SK-N-MC (cell line): Measurements from ENCODE around the gene SMYD2.

Source experiments
- DNase-seq: peaks from one replicate; pipeline ENCODE4 v3.0.0-alpha.2; 2011; ENCODE audit warnings: low read depth, low spot score
- H3K27ac ChIP-seq: fragments of 200-600 bp; sonication (generic); 2 replicates; pipeline ENCODE4 v1.5.1; 2016; ENCODE audit warnings: mixed run types
- H3K36me3 ChIP-seq: fragments of 200-600 bp; sonication (generic); 2 replicates; pipeline ENCODE4 v1.6.1; 2017; ENCODE audit warnings: antibody characterized with exemption, low read length, mixed read lengths; ENCODE audit not compliant: insufficient read depth
- H3K4me3 ChIP-seq: fragments of 200-600 bp; sonication (generic); 2 replicates; pipeline ENCODE4 v1.5.1; 2016
- H3K9ac ChIP-seq: fragments of 200-600 bp; sonication (generic); 2 replicates; pipeline ENCODE4 v1.8.0; 2017; ENCODE audit warnings: mixed run types, mixed read lengths; ENCODE audit not compliant: insufficient read length
- H3K9me3 ChIP-seq: fragments of 200-600 bp; sonication (generic); 2 replicates; pipeline ENCODE4 v1.6.1; 2017; ENCODE audit warnings: low read depth, mild to moderate bottlenecking, antibody characterized with exemption, low read length, moderate library complexity, mixed read lengths
- EZH2 ChIP-seq: fragments of 200-600 bp; sonication (generic); IDR thresholded peaks from one replicate; pipeline ENCODE4 v1.6.1; 2017; ENCODE audit warnings: antibody characterized with exemption
- FOXP2 ChIP-seq: optimal IDR thresholded peaks from 2 replicates; pipeline ENCODE3; 2011; ENCODE audit warnings: mild to moderate bottlenecking, moderate library complexity; ENCODE audit not compliant: insufficient read depth; ENCODE audit errors: extremely low read length, control extremely low read depth
- POLR2AphosphoS5 ChIP-seq: IDR thresholded peaks from 2 replicates; pipeline ENCODE4 v1.6.1; 2012; ENCODE audit warnings: mild to moderate bottlenecking, low read depth, low read length, borderline replicate concordance

The SMYD2 gene

GRCh38 chr1:214335567-214335966, 54.6 kb downstream of the SMYD2 start:
- Histone ChIP-seq H3K9me3 (no peaks in the 10 kb centered on the region), H3K27ac (no peak overlapping the region), H3K36me3 (no peaks in the 10 kb centered on the region), H3K4me3 (no peak overlapping the region), H3K9ac (no peak overlapping the region)
- no peak for DNase-seq
- TF ChIP-seq FOXP2: no peak
- TF ChIP-seq EZH2: no peak
- no peak for TF ChIP-seq POLR2AphosphoS5

DNA sequence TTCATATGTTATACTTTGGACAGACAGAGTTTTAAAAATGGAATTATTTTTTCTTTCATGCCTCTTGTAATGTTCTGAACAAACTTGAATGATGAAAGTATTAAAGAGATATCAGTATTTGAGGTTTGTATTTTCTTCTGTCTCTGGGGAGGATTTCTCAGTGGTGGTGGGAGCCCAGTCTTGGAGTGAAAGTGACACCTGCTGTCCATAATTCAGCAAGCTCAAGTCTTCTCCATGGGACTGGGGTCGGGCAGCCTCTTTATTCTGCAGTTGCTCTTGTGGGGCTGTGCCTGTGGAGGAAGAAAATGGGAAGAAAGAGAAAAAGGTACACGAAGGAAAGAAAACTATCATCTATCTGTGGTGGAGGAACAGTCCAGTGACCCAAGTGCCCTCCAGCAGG, 56.1 kb downstream of the SMYD2 start:
- Histone ChIP-seq H3K4me3 (no peak overlapping the region), H3K27ac (no peak overlapping the region), H3K9ac (no peak overlapping the region), H3K36me3 (no peaks in the 10 kb centered on the region), H3K9me3 (no peaks in the 10 kb centered on the region)
- no peak for DNase-seq
- TF ChIP-seq POLR2AphosphoS5: no peak
- TF ChIP-seq EZH2: no peak
- no peak for TF ChIP-seq FOXP2

DNA sequence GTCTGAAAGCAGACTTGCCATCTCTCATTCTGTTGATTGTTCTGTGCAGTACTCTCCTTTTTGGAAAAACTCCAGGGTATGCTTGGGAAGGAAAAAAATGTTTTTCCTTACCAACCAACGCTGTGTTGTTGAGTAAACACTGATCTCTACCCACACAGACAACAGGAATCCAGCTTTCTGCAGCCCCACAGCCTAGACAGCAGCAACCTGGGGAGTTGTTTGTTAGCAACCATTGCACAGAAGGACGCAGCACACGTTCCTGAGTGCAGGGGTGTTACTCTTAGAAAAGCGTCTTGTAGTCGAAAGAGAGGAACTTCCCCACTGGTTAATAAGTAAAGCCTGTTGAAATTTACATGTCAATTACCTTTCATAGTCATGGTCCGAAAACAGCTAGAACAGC, 56.6 kb downstream of the SMYD2 start:
- Histone ChIP-seq H3K36me3 (no peaks in the 10 kb centered on the region), H3K27ac (no peak overlapping the region), H3K9ac (no peak overlapping the region), H3K4me3 (no peak overlapping the region), H3K9me3 (no peaks in the 10 kb centered on the region)
- DNase-seq: no peak
- TF ChIP-seq EZH2 (no peak), FOXP2 (no peak), POLR2AphosphoS5 (no peak)

DNA sequence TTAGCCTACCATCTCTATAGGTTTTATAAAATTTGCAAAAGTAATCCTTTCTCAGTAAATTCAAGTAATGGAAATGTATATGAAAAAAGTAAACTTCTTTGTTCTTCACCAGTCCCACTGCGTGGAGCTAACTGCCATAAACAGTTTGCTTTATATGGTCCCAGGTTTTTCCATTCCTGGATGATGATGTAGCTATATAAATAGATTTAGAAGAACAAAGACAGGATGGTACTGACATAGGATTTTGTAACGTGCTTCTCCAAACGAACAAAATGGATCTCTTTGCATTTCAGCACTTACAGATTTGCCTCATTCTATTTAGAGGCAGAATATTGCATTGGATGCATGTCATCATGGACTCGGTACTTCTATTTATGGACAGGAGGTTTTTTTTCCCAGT, 57.3 kb downstream of the SMYD2 start:
- Histone ChIP-seq H3K9ac (no peak overlapping the region), H3K27ac (no peak overlapping the region), H3K4me3 (no peak overlapping the region), H3K36me3 (no peaks in the 10 kb centered on the region), H3K9me3 (no peaks in the 10 kb centered on the region)
- no peak for DNase-seq
- TF ChIP-seq FOXP2 (no peak), EZH2 (no peak), POLR2AphosphoS5 (no peak)

DNA sequence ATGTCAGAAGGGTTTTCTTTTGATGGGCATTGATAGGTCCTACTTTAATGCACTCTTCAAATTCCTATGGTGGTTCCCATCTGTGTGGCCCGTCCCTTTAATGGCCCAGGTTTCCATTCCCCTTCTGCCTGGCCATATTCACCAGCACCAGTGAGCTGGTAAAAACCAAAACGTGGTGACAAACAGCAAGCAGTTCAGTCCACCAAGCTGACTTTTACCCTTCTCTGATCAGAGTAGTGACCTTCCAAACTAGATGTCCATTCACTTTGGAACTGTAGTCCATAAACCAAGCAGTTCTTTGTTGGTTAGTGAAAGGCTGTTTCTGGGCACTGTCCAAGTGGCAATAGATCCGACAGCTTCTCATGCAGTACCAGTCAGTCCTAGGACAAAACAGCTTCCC, 60.5 kb downstream of the SMYD2 start:
- no peak overlapping the region for H3K4me3 ChIP-seq
- H3K27ac ChIP-seq: no peak overlapping the region
- H3K9me3 ChIP-seq: no peaks in the 10 kb centered on the region
- H3K36me3 ChIP-seq: peaks cover 20% of the 10 kb centered on the region
- no peak overlapping the region for H3K9ac ChIP-seq
- TF ChIP-seq POLR2AphosphoS5 (no peak), EZH2 (no peak), FOXP2 (no peak)
- no peak for DNase-seq

- H3K36me3 ChIP-seq: peaks cover 20% of the 10 kb centered on the region
- no peaks in the 10 kb centered on the region for H3K9me3 ChIP-seq
- no peak overlapping the region for H3K4me3 ChIP-seq
- no peak overlapping the region for H3K27ac ChIP-seq
- DNase-seq: no peak
- TF ChIP-seq EZH2: no peak
- TF ChIP-seq POLR2AphosphoS5: no peak
- no peak for TF ChIP-seq FOXP2
- H3K9ac ChIP-seq: no peak overlapping the region
These were observed 61.0 kb downstream of the SMYD2 start for GRCh38 chr1:214341932-214342331.

DNA sequence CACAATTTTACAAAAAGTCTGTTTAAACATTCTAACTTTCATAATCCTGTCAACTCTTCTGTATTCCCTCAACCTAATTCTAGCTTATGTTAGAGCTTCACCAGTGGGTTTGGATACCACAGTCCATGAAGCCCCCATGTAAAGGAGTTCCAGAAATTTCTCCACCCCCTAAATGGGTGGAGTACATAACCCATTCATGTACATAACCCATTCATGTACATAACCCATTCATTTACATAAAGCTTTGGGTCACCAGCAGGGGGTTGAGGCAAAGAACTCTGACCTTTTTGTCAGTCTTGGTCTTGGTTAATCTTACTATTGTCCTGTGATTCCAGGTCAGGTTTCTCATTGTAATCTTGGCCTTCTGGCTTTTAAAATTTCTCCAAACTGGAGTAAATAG, 61.6 kb downstream of the SMYD2 start:
- no peak overlapping the region for H3K27ac ChIP-seq
- no peak overlapping the region for H3K9ac ChIP-seq
- H3K9me3 ChIP-seq: no peaks in the 10 kb centered on the region
- no peak for DNase-seq
- TF ChIP-seq POLR2AphosphoS5 (no peak), EZH2 (no peak), FOXP2 (no peak)
- H3K4me3 ChIP-seq: no peak overlapping the region
- peaks cover 20% of the 10 kb centered on the region for H3K36me3 ChIP-seq

DNA sequence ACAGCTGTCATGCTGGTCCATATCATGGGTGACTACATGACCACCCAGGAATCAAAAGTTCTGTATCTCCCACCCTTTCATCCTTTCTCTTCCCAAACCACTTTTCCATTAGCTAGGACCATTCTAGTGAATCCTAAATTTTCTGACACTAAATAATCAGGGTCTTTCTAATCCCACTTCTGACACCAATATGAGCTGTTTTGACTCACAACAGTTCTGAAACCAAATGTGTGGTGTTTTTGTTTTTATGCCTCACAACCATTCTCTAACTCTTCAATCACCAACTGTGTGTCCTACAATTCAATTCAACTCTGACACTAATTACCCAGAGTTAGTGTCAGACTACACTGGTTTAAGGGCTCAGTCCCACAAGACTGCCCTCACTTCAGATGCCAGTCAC, 63.9 kb downstream of the SMYD2 start:
- H3K36me3 ChIP-seq: peaks cover 20% of the 10 kb centered on the region
- no peak for TF ChIP-seq POLR2AphosphoS5
- no peak for DNase-seq
- no peak overlapping the region for H3K9ac ChIP-seq
- H3K9me3 ChIP-seq: no peaks in the 10 kb centered on the region
- no peak overlapping the region for H3K4me3 ChIP-seq
- no peak overlapping the region for H3K27ac ChIP-seq

DNA sequence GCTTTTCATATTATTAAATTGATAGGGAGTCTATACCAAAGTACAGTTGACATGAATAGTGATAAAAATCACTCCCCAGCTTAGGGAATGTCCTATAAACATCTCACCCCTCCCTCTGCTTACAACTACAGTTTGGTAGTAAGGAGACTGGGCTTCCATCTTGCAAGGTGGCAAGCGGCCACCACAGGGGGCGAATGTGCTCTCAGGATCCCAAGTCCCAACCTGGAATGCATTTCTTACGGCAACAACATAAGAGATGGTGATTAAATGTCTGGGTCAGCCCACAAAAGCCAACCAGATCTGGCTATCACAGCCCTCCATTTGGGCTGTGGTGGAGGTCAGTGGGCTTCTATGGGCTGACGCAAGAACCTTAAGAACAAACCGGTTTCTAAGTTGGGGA, 68.0 kb downstream of the SMYD2 start:
- no peaks in the 10 kb centered on the region for H3K9me3 ChIP-seq
- no peak overlapping the region for H3K27ac ChIP-seq
- no peak for DNase-seq
- H3K9ac ChIP-seq: no peak overlapping the region
- TF ChIP-seq EZH2 (no peak), FOXP2 (no peak), POLR2AphosphoS5 (no peak)
- no peak overlapping the region for H3K4me3 ChIP-seq
- peaks cover 16% of the 10 kb centered on the region for H3K36me3 ChIP-seq
